GM04504 (cell line): ENCODE data around the gene MAGED1.
"Not testable (repeated sequence)": the region's sequence is repeated elsewhere in the genome, so short reads cannot be mapped to it uniquely, and the experiment has no call there.

Source experiments
- DNase-seq: peaks from one replicate; pipeline ENCODE4 v3.0.0-alpha.2; 2012; ENCODE audit warnings: low read depth

The MAGED1 gene

DNA sequence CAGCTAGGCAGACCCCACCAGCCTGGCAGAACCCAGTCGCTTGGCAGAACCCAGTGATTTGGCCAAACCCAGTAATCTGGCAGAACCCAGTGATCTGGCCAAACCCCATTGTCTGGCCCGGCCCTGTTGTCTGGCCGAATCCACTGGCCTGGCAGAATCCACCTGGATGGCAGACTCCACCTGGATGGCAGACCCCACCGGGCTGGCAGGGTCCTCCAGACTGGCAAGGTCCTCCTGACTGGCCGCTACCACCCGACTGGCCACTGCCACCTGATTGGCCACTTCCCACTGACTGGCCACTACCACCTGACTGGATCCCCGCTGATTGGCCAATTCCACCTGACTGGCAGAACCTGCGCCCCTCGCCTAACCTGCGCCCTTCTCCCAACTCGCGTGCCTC lies 3.2 kb downstream of the MAGED1 start:
- no peak for DNase-seq

DNA sequence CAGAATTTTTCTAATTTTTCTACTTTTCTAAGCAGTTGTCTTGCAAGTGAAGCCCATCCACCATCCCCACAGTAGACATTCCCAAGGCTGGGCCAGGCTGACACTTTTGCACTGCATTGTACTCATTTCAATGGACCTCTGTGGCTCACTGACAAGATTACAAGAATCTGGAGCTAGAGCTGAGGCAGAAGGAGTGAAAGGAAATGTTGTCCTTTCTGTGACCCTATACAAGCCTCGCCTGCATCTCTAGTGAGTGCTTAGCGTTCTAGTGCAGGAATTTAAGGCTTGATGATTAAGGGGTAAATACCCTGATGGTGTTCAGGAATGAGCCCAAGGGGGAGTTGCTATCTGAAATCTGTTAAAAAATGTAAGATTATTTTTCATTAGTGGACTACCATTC lies 6.3 kb downstream of the MAGED1 start:
- no peak for DNase-seq

DNA sequence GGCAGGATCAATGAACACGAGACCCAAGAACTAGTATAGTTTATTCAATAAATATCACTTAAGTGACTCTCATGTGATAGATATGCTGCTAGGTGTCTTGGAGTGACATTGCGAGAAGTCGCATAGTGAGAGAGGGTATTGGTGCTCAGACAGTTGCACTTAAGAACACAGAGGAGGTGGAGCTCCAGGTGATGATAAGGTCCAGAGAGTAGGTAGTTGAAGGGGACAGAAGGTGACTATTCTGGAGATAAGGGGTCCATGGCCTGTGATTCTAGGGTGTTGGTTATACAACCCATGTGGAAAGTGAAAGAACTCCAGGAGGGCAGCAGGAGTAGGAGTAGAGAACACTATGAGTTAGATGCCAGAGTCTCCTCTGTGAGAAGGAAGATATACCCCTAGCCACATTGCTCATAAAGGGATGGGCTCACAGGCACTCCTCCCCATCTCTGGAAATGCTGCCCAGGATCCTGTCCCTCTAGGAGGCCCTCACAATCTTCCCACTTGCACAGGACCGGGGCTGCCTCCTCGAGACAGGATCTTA lies 9.2 kb downstream of the MAGED1 start:
- no peak for DNase-seq

DNA sequence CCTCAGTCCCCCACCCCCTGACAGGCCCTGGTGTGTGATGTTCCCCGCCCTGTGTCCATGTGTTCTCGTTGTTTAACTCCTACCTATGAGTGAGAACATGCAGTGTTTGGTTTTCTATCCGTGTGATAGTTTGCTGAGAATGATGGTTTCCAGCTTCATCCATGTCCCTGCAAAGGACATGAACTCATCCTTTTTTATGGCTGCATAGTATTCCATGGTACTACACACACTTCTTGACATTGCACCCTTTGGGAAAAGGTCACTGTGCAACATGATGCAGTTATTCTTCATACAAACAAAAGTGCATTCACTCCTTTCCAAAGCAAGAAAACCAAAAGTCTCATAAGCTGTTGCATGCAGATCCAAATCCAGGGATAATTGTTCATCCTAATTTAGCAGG lies 11.7 kb downstream of the MAGED1 start:
- DNase-seq = not testable (repeated sequence)

DNA sequence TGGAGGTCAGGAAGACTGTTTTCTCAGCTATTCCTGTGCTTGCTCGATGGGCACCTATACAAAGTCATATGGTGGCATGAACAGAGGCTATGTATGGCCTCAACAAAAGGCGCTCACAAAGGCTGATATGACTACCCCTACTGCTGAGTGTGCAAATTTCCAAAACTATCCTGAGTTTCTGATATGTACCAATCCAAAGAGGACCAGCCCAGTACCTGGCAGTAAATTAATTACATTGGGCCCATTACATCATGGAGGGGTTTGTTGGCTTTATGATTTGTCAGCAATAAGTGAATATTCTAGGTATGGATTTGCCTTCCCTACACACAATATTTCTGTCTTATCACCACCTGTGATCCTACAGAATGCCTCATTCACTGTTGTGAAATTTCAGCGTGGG lies 12.3 kb downstream of the MAGED1 start:
- DNase-seq = no peak

DNA sequence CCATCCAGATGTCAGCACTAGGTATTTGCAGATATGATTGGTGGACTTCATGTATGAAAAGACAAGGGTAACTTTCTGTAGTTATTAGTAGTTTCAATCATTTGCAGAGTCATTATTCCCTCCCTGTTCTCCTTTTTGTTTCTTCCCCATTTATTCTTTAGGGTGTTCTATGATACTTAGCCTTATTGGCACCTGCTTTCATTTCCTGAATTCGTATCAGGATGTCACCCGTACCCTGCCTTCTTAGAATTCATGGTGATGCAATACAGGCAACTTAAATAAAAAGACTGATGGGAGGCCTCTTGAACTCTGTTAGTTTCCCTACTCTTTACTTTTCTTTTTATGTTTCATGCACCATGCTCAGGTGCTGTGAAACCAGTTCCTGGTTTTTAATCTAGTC lies 24.2 kb downstream of the MAGED1 start:
- DNase-seq = no peak

DNA sequence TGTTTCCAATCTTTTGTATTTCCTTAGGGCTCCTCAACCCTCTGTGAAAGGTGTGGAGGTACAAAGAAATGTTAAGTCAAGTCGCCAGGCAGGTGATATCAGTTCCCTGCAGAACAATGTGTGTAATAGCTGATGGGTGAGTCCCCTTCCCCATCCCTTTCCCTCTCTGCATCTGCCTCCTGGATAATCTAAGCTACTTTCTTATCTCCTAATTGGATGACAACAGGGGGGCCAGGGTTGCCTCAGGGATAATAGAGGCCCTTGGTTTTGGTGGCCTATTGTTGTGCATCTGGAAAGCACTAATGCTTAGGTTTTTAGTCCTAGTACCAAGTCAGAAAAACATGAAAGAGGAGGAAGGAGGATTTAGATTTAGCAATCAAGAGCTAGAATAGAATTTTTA lies 29.1 kb downstream of the MAGED1 start:
- DNase-seq = no peak

DNA sequence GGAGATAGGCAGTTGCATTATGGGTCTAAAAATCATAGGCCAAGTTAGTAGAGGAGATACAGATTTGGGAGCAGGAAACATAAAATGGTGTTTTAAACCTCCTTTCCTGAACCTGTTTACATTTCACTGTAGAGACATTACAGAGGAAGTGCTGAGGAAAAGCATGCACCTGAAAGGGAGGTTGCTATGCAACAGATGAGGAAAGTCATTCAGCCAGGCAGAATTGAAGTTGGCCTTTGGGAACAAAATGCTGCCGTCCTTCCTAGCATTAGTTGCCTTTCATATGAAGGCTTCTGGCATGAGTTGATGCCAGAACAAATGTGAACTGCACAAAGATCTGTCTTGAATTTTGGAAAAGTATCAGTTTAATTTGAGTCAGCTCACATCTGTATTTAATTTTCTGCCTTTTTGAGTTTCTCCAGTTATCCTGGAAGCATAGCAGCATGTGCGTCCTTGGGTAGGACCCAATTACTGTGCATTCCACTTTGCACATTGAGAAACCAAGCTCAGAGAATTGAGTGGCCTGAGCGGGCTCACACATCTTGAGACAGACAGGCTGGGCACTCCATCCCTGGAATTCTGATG lies 38.2 kb downstream of the MAGED1 start:
- DNase-seq = peak; percentile 3
